Endothelial cell of coronary artery (primary cell): ENCODE results near the gene COA3. TPM values are rescaled to one million over a fixed set of nuclear protein-coding genes. Genes with fewer than 3 reads are reported as not detected.

Source experiments
- total RNA-seq: library from RNA; depleted of rRNA; stranded (reverse); fragments of >200 nt; gene quantifications from 2 replicates; pipeline ENCODE4 v1.2.3, GENCODE V29; 2014

COA3 gene
- total RNA-seq: 53.3 and 71.7 TPM in 2 replicates

DNA sequence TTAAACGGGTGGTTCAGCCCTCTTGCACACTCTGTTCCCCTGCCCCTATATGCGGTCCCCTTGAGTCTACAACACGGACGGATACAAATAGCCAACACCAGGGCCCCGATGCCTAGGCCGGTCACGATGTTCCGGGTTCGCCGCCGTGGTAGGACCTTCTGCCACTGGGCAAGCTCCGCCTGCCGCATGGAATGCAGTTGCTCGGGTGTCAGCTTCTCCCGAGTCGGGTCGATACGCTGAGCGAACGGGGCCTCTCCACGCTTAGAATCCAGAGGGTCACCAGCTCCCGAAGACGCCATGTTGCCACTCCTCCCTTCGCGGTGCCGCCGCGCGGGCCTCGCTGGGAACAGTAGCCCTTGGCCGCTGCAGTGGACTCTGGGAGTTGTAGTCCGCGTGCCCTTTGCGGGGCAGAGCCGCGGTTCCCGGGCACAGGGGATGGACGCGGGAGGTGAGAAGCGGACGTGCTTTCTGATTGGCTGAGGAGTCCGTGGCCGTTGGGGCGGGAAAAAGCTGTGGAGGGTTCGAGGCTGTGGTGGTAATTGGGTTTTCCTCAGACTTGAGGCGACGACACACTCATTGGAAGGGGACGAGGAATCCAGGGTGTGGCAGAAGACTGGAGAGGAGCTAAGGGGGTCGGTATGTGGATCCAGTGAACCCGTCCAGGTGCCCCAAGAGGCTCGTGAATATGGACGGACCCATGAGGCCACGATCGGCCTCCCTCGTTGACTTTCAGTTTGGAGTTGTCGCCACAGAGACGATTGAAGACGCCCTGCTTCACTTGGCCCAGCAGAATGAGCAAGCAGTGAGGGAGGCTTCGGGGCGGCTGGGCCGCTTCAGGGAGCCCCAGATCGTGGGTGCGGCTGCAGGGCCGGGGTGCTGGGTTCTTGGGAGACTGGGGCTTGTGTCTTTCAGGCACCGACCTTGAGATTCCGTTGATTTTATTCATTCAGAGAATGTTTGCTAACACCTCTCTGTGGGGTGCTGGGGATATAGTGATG lies at the start of gene COA3, which contains the start of gene CNTD1:
Gene COA3, minus strand, starts transcription at position 322 of the 998 bp plus-strand sequence. Its CDS starts 23 bp downstream, at position 299.
Gene CNTD1, plus strand, starts transcription at position 479 of the 998 bp plus-strand sequence. Its CDS starts 207 bp downstream, at position 686.

GRCh38 chr17:42844271-42844670 lies 45.8 kb upstream of the COA3 start, which contains the start of gene AOC2:
Gene AOC2, plus strand, starts transcription at chr17:42844580. Its CDS starts 47 bp downstream, at chr17:42844627.

GRCh38 chr17:42832934-42833766 lies 34.6 kb upstream of the COA3 start, which contains the start of gene PSME3:
Gene PSME3, plus strand, starts transcription at chr17:42833397. Its CDS starts 235 bp downstream, at chr17:42833632.

GRCh38 chr17:42779936-42780850 lies 18.3 kb downstream of the COA3 start, which contains the start of gene WNK4:
Gene WNK4, plus strand, starts transcription at chr17:42780610. Its CDS starts 89 bp downstream, at chr17:42780699.

GRCh38 chr17:42773290-42774035 lies 25.0 kb downstream of the COA3 start, which contains the start of gene VPS25:
Gene VPS25, plus strand, starts transcription at chr17:42773449. Its CDS starts 27 bp downstream, at chr17:42773476.

DNA sequence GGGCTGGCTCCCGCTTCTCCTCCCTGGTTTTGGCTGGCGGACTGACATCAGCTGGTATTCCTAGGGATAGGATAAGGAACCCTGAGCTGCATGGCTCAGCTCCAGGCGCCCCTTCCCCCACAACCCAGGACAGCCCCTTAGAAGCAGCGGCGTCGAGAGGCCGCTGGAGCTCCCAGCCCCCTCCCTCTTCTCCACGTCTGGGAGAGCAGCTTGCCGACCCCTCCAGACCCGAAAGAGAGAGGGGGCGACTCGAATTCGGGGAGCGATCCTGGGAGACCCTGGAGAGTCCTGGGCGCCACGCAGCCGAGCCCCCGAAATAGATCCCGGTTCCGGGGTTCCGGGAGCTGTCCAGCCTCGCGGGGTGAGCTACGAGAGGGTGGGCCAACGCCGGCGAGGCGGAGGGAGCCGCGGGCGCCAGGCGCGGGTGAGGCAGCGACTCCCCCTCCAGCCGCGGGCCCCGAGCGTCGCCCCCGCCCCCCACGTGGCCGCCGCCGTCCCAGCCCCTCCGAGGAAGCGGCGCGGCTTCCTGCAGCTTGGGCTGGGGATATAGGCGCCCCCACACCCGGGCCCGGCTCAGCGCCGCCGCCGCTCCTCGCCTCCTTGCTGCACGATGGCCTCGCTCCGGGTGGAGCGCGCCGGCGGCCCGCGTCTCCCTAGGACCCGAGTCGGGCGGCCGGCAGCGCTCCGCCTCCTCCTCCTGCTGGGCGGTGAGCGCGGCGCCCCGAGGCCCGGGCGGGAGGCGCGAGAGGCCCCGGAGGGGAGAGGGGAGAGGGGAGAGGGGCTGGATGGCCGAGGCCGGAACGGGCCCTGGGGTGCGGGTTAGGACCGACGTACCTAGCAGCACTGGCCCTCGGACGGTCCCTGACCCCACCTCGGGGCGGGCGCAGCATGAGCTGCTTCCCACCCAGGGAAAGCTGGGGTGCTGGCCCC lies 37.6 kb downstream of the COA3 start, which contains the start of gene RAMP2:
Gene RAMP2, plus strand, starts transcription at position 576 of the 930 bp plus-strand sequence. Its CDS starts 35 bp downstream, at position 611.

Other genes with a start within 250 kb of the COA3 start
- gene HSD17B1, start 245.8 kb downstream of the COA3 start, total RNA-seq: 0.63 and 2.8 TPM in 2 replicates
- 12.2 and 16.9 TPM in 2 replicates for gene COASY, start 236.6 kb downstream of the COA3 start, total RNA-seq
- gene MLX, start 231.6 kb downstream of the COA3 start, total RNA-seq: 24.9 and 33.0 TPM in 2 replicates
- 3.9 and 7.3 TPM in 2 replicates for gene PSMC3IP, start 221.0 kb downstream of the COA3 start, total RNA-seq
- 39.9 and 45.7 TPM in 2 replicates for gene RETREG3, start 189.3 kb downstream of the COA3 start, total RNA-seq
- 29.6 and 30.2 TPM in 2 replicates for gene TUBG1, start 189.0 kb downstream of the COA3 start, total RNA-seq
- gene TUBG2, start 139.4 kb downstream of the COA3 start, total RNA-seq: 3.0 and 4.7 TPM in 2 replicates
- 4.6 and 6.5 TPM in 2 replicates for gene PLEKHH3, start 121.7 kb downstream of the COA3 start, total RNA-seq
- gene CCR10, start 116.9 kb downstream of the COA3 start, total RNA-seq: 0.63 and 0.85 TPM in 2 replicates
- 17.1 and 23.8 TPM in 2 replicates for gene CNTNAP1, start 116.2 kb downstream of the COA3 start, total RNA-seq
- 7.8 and 14.7 TPM in 2 replicates for gene EZH1, start 53.7 kb downstream of the COA3 start, total RNA-seq
- 2.5 and 2.7 TPM in 2 replicates for gene RAMP2, start 37.5 kb downstream of the COA3 start, total RNA-seq
- 40.4 and 46.0 TPM in 2 replicates for gene VPS25, start 25.3 kb downstream of the COA3 start, total RNA-seq
- gene WNK4, start 18.1 kb downstream of the COA3 start, total RNA-seq: 0.63 and 8.1 TPM in 2 replicates
- 0.19 TPM in 1 of 2 replicates, not detected in the other for gene CNTD1, start 157 bp upstream of the COA3 start, total RNA-seq
- gene BECN1, start 25.6 kb upstream of the COA3 start, total RNA-seq: 161 and 174 TPM in 2 replicates
- gene PSME3, start 34.7 kb upstream of the COA3 start, total RNA-seq: 86.4 and 101 TPM in 2 replicates
- 0.36 and 0.38 TPM in 2 replicates for gene AOC2, start 45.9 kb upstream of the COA3 start, total RNA-seq
- under 0.01 TPM in 2 replicates for gene AOC3, start 52.5 kb upstream of the COA3 start, total RNA-seq
- not detected in 2 replicates for gene G6PC1, start 102.1 kb upstream of the COA3 start, total RNA-seq
- 25.1 and 26.8 TPM in 2 replicates for gene AARSD1, start 165.8 kb upstream of the COA3 start, total RNA-seq
- 0.09 and 0.18 TPM in 2 replicates for gene PTGES3L, start 181.4 kb upstream of the COA3 start, total RNA-seq
- 9.4 and 14.7 TPM in 2 replicates for gene RUNDC1, start 181.9 kb upstream of the COA3 start, total RNA-seq
- gene RPL27, start 199.7 kb upstream of the COA3 start, total RNA-seq: 1,452 and 1,877 TPM in 2 replicates
- gene IFI35, start 208.1 kb upstream of the COA3 start, total RNA-seq: 6.9 and 10.1 TPM in 2 replicates
- gene VAT1, start 223.7 kb upstream of the COA3 start, total RNA-seq: 228 and 254 TPM in 2 replicates
- gene RND2, start 226.5 kb upstream of the COA3 start, total RNA-seq: 0.18 and 0.28 TPM in 2 replicates